Urinary bladder (tissue), 4 donors: ENCODE results near the gene CADPS. TPM values are rescaled to one million over a fixed set of nuclear protein-coding genes. Genes with fewer than 3 reads are reported as not detected.

Experiments
- DNase-seq: peaks from one replicate; pipeline ENCODE4 v3.0.0-alpha.2; 2015; ENCODE audit errors: extremely low spot score
- H3K27ac ChIP-seq: one replicate; pipeline ENCODE4 v1.5.1; 2013; ENCODE audit warnings: low read depth, mild to moderate bottlenecking, moderate library complexity
- H3K36me3 ChIP-seq: one replicate; pipeline ENCODE4 v1.6.1; 2013; ENCODE audit warnings: mild to moderate bottlenecking, moderate library complexity; ENCODE audit not compliant: insufficient read depth
- H3K4me1 ChIP-seq: one replicate; pipeline ENCODE4 v1.6.1; 2013; ENCODE audit warnings: mild to moderate bottlenecking, moderate library complexity; ENCODE audit not compliant: insufficient read depth
- H3K4me3 ChIP-seq: one replicate; pipeline ENCODE4 v1.5.1; 2013; ENCODE audit warnings: low read depth, low read length
- WGBS: extraction: QIAGEN DNeasy Blood & Tissue Kit; methylation state at CpG from one replicate; pipeline ENCODE4 v1.1.7; 2013; 5-methylcytosine and 5-hydroxymethylcytosine counted together
- polyA plus RNA-seq: library from polyadenylated mRNA; stranded (reverse); fragments of 200-250 nt; gene quantifications from one replicate; pipeline ENCODE4 v1.2.3, GENCODE V29; 2013
- total RNA-seq: library from RNA; depleted of rRNA; stranded (reverse); fragments of >200 nt; gene quantifications from one replicate; pipeline ENCODE4 v1.2.3, GENCODE V29; 2014
- donor health status: healthy with polysubstance abuse.
- donor health status: healthy.

The CADPS gene
- total and polyA plus RNA-seq, 2 donors, result 1.4 to 19.2 TPM

- WGBS, result 47% methylated on average over 1 of the region's 1 CpG
- no peak overlapping the region for H3K27ac ChIP-seq
- no peaks in the 10 kb centered on the region for H3K36me3 ChIP-seq
- no peaks in the 10 kb centered on the region for H3K4me1 ChIP-seq
- H3K4me3 ChIP-seq, result no peak overlapping the region
- no peak for DNase-seq
These were observed 270.4 kb downstream of the CADPS start for GRCh38 chr3:62604751-62605351.

- WGBS, result 55% methylated on average over 2 of the region's 2 CpGs
These were observed 270.9 kb downstream of the CADPS start for GRCh38 chr3:62604298-62604697.

GRCh38 chr3:62602987-62603386 lies 272.2 kb downstream of the CADPS start:
- no peak overlapping the region for H3K27ac ChIP-seq
- H3K36me3 ChIP-seq, result no peaks in the 10 kb centered on the region
- DNase-seq, result no peak
- H3K4me3 ChIP-seq, result no peak overlapping the region
- WGBS, result 65% methylated on average over 3 of the region's 3 CpGs
- H3K4me1 ChIP-seq, result no peaks in the 10 kb centered on the region

More at GRCh38 chr3:62604298-62604697, 270.9 kb downstream of the CADPS start:
- Histone ChIP-seq H3K4me1 (no peaks in the 10 kb centered on the region), H3K4me3 (no peak overlapping the region), H3K27ac (no peak overlapping the region), H3K36me3 (no peaks in the 10 kb centered on the region)
- no peak for DNase-seq

GRCh38 chr3:62602129-62602770 lies 273.0 kb downstream of the CADPS start:
- no peak for DNase-seq
- no peak overlapping the region for H3K4me3 ChIP-seq
- 49% methylated on average over 10 of the region's 10 CpGs for WGBS
- H3K27ac ChIP-seq, result no peak overlapping the region
- H3K36me3 ChIP-seq, result no peaks in the 10 kb centered on the region
- H3K4me1 ChIP-seq, result no peaks in the 10 kb centered on the region

- no peak for DNase-seq
- Histone ChIP-seq H3K4me3 (no peak overlapping the region), H3K27ac (no peak overlapping the region), H3K36me3 (no peaks in the 10 kb centered on the region), H3K4me1 (no peaks in the 10 kb centered on the region)
- WGBS, result 40% methylated on average over 7 of the region's 7 CpGs
These were observed 273.8 kb downstream of the CADPS start for GRCh38 chr3:62601238-62602070.

GRCh38 chr3:62600033-62600432 lies 275.2 kb downstream of the CADPS start:
- WGBS, result 83% methylated on average over 2 of the region's 2 CpGs
- Histone ChIP-seq H3K27ac (no peak overlapping the region), H3K4me1 (no peaks in the 10 kb centered on the region), H3K36me3 (no peaks in the 10 kb centered on the region), H3K4me3 (no peak overlapping the region)
- no peak for DNase-seq

GRCh38 chr3:62597491-62597890 lies 277.7 kb downstream of the CADPS start:
- WGBS, result 61% methylated on average over 4 of the region's 4 CpGs
- Histone ChIP-seq H3K36me3 (no peaks in the 10 kb centered on the region), H3K4me3 (no peak overlapping the region), H3K27ac (no peak overlapping the region), H3K4me1 (no peaks in the 10 kb centered on the region)
- DNase-seq, result no peak

- H3K36me3 ChIP-seq, result no peaks in the 10 kb centered on the region
- no peak for DNase-seq
- no peak overlapping the region for H3K4me3 ChIP-seq
- no peaks in the 10 kb centered on the region for H3K4me1 ChIP-seq
- H3K27ac ChIP-seq, result no peak overlapping the region
- WGBS, result 75% methylated on average over 3 of the region's 3 CpGs
These were observed 282.8 kb downstream of the CADPS start for GRCh38 chr3:62592408-62592807.

GRCh38 chr3:62589078-62589477 lies 286.1 kb downstream of the CADPS start:
- H3K4me1 ChIP-seq, result no peaks in the 10 kb centered on the region
- 78% methylated on average over 4 of the region's 4 CpGs for WGBS

GRCh38 chr3:62587579-62588031 lies 287.6 kb downstream of the CADPS start:
- WGBS, result 82% methylated on average over 8 of the region's 8 CpGs
- no peak overlapping the region for H3K27ac ChIP-seq
- H3K4me3 ChIP-seq, result no peak overlapping the region
- H3K36me3 ChIP-seq, result no peaks in the 10 kb centered on the region
- DNase-seq, result no peak
- no peaks in the 10 kb centered on the region for H3K4me1 ChIP-seq

More at GRCh38 chr3:62589078-62589477, 286.1 kb downstream of the CADPS start:
- no peak overlapping the region for H3K4me3 ChIP-seq
- no peaks in the 10 kb centered on the region for H3K36me3 ChIP-seq
- H3K27ac ChIP-seq, result no peak overlapping the region
- DNase-seq, result no peak

- no peaks in the 10 kb centered on the region for H3K4me1 ChIP-seq
- 91% methylated on average over 5 of the region's 5 CpGs for WGBS
- no peak overlapping the region for H3K4me3 ChIP-seq
- H3K27ac ChIP-seq, result no peak overlapping the region
- DNase-seq, result no peak
- H3K36me3 ChIP-seq, result no peaks in the 10 kb centered on the region
These were observed 288.0 kb downstream of the CADPS start for GRCh38 chr3:62587169-62587568.

GRCh38 chr3:62586356-62586755 lies 288.9 kb downstream of the CADPS start:
- no peak for DNase-seq
- Histone ChIP-seq H3K36me3 (no peaks in the 10 kb centered on the region), H3K27ac (no peak overlapping the region), H3K4me1 (no peaks in the 10 kb centered on the region), H3K4me3 (no peak overlapping the region)
- 84% methylated on average over 1 of the region's 1 CpG for WGBS

GRCh38 chr3:62585861-62586260 lies 289.4 kb downstream of the CADPS start:
- Histone ChIP-seq H3K4me1 (no peaks in the 10 kb centered on the region), H3K4me3 (no peak overlapping the region), H3K36me3 (no peaks in the 10 kb centered on the region), H3K27ac (no peak overlapping the region)
- DNase-seq, result no peak
- WGBS, result 54% methylated on average over 4 of the region's 4 CpGs

- WGBS, result 85% methylated on average over 4 of the region's 4 CpGs
- H3K27ac ChIP-seq, result no peak overlapping the region
- no peak for DNase-seq
- H3K4me1 ChIP-seq, result no peaks in the 10 kb centered on the region
- no peaks in the 10 kb centered on the region for H3K36me3 ChIP-seq
- no peak overlapping the region for H3K4me3 ChIP-seq
These were observed 290.6 kb downstream of the CADPS start for GRCh38 chr3:62584636-62585035.
